Right atrium auricular region (tissue), 2 donors: ENCODE data around the gene SPATA19. TPM values are rescaled to one million over a fixed set of nuclear protein-coding genes. Genes with fewer than 3 reads are reported as not detected.
A peak's percentile ranks its signal among the peaks of the same experiment; 100 is the strongest.

Source experiments
- DNase-seq: peaks from one replicate; pipeline ENCODE4 v3.0.0-alpha.2; 2019; ENCODE audit warnings: low spot score
- H3K27ac ChIP-seq, 2 donors: fragments of 200-600 bp; sonication (generic); 1 replicate in 1 of 2; 2 replicates in 1 of 2; pipeline ENCODE4 v1.5.1; 2016 to 2019
- H3K27me3 ChIP-seq, 2 donors: fragments of 200-600 bp; sonication (generic); one replicate each; pipeline versions ENCODE4 v1.5.1 to v1.6.0; 2017 to 2019
- H3K36me3 ChIP-seq: fragments of 200-600 bp; sonication (generic); one replicate; pipeline ENCODE4 v1.5.1; 2016
- H3K4me1 ChIP-seq, 2 donors: fragments of 200-600 bp; sonication (generic); one replicate each; pipeline versions ENCODE4 v1.5.1 to v1.6.0; 2017 to 2019
- H3K4me3 ChIP-seq, 2 donors: fragments of 200-600 bp; sonication (generic); 1 replicate in 1 of 2; 2 replicates in 1 of 2; pipeline ENCODE4 v1.5.1; 2017 to 2019; ENCODE audit warnings: mild to moderate bottlenecking in 1 of 2, moderate library complexity in 1 of 2
- H3K9me3 ChIP-seq, 2 donors: fragments of 200-600 bp; sonication (generic); one replicate each; pipeline ENCODE4 v1.5.1; 2019
- total RNA-seq, 2 donors: library from RNA; depleted of rRNA; stranded (reverse); fragments of >200 nt; gene quantifications; one replicate each; pipeline ENCODE4 v1.1.0, GENCODE V29; 2016
- TF ChIP-seq, protein P1 (sequence below), 2 donors: fragments of 200-600 bp; sonication (generic); IDR thresholded peaks; one replicate each; pipeline ENCODE4 v1.5.1; 2019; ENCODE audit warnings: antibody characterized with exemption in 2 of 2

The SPATA19 gene
- total RNA-seq, 2 donors from 2014 or later, result not detected

DNA sequence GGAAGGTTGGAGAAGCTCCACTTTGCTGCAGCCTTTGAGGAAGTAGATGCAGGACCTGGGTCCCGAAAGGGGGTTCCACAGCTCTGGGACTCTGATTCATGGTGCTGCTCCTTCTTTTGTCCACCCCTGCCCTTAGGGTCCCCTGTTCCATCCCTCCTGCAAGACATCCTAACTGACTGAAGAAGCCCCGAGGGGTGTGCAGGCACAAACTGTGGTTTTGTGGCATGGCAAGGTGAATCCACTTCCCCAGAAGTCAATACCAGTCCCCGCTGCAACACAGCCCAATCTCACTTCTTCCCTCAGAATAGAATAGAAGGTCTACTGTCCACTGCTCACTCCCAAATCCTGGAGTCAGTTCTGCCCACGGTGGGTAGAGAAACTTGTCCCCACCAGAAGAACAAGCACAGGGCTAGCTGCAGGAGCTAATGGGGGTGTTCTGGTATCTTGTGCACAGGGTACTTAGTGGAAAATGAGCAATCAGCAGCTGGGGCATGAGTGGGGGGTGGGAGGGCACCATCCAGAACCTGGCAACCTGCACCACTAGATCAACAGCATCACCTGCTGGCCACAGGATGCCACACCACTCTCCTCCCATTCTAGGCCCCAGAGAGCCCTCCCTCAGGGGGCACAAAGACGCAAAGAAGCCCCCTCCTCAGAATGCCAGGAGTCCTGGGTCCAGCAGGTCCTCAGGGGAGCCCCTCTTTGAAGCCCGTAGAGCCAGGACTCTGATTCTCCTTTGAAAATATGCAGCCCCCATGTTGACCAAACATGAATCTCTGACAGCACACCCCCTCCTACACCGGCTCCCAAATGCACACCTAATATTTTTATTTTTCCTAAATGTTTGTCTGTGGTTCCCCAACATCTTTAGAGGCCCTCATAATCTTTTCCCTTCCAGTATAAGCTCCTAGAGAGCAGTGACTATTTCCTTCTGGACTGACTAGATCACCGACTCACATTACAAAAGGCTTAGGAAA, 14.1 kb downstream of the SPATA19 start:
- Histone ChIP-seq H3K4me1 (no peaks in the 10 kb centered on the region), H3K36me3 (no peaks in the 10 kb centered on the region), H3K27ac (no peak overlapping the region), H3K4me3 (no peak overlapping the region), H3K9me3 (no peaks in the 10 kb centered on the region), H3K27me3 (no peaks in the 10 kb centered on the region)
- no peak for DNase-seq
- TF ChIP-seq, protein P1, sequence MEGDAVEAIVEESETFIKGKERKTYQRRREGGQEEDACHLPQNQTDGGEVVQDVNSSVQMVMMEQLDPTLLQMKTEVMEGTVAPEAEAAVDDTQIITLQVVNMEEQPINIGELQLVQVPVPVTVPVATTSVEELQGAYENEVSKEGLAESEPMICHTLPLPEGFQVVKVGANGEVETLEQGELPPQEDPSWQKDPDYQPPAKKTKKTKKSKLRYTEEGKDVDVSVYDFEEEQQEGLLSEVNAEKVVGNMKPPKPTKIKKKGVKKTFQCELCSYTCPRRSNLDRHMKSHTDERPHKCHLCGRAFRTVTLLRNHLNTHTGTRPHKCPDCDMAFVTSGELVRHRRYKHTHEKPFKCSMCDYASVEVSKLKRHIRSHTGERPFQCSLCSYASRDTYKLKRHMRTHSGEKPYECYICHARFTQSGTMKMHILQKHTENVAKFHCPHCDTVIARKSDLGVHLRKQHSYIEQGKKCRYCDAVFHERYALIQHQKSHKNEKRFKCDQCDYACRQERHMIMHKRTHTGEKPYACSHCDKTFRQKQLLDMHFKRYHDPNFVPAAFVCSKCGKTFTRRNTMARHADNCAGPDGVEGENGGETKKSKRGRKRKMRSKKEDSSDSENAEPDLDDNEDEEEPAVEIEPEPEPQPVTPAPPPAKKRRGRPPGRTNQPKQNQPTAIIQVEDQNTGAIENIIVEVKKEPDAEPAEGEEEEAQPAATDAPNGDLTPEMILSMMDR (IDR thresholded peaks at IDR 0.05), result peak in 1 of 2 donors; percentile 50

DNA sequence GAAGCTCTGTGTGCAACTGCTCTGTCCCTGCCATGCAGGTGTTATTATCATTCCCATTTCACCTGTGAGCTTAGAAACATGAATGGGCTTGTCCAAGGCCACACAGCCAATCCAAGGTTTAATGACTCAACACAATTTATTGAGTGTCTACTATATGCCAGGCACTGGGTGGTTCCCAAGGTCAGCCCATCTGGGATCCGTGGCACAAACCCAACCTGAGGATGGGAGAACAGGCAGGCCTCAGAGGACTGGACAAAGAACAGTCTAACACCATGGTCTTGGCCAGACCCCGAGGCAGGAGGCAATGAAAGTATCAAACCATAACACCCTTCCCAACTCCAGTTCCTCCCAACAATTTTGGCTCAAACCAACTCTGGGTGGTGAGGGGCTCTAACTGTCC, 15.7 kb downstream of the SPATA19 start:
- Histone ChIP-seq H3K4me3 (no peak overlapping the region), H3K27ac (no peak overlapping the region), H3K9me3 (no peaks in the 10 kb centered on the region), H3K27me3 (no peaks in the 10 kb centered on the region), H3K4me1 (no peaks in the 10 kb centered on the region), H3K36me3 (no peaks in the 10 kb centered on the region)
- no peak for DNase-seq
- TF ChIP-seq, protein P1 (IDR thresholded peaks at IDR 0.05), result no peak

DNA sequence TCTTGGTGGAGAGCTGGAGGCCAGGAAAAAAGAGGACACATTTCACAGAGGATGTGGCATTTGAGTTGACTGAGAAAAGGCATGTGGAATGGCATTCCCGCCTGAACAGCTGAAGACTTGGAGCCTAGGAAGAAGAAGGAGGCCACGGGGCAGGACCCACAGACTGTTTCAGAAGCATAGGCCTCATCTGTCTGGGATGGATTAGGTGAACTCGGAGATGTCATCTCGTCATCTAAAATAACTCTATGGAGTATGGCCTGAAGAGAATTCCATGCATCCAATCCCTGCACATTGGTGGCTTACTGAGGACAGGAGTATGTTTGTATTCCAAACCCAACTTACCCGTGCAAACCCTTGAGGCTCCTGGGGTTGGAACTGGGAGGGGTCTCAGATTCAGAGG, 16.4 kb downstream of the SPATA19 start:
- no peaks in the 10 kb centered on the region for H3K27me3 ChIP-seq
- no peak overlapping the region for H3K4me3 ChIP-seq
- no peaks in the 10 kb centered on the region for H3K36me3 ChIP-seq
- no peak for DNase-seq
- H3K27ac ChIP-seq, result no peak overlapping the region
- no peaks in the 10 kb centered on the region for H3K4me1 ChIP-seq
- TF ChIP-seq, protein P1 (IDR thresholded peaks at IDR 0.05), result no peak
- H3K9me3 ChIP-seq, result no peaks in the 10 kb centered on the region

DNA sequence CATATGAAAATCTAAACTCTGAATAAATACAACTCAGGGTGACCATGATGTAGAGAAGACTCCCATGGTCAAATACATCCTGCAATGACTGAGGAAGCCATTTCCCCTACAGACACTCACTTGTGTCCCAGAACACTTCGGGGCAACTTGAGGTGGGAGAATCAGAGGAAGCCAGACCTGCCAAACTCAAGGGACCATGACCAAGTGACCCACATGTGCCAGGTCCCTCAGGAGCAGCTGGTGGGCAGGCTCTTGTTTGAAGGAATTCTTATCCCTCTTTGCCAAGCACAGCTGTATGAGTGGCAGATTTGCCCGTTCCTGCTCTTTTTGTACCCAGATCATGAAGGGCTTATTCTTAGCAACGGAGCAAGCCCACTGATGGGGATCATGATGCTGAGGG, 17.8 kb downstream of the SPATA19 start:
- Histone ChIP-seq H3K9me3 (no peaks in the 10 kb centered on the region), H3K4me1 (no peaks in the 10 kb centered on the region), H3K36me3 (no peaks in the 10 kb centered on the region), H3K27me3 (no peaks in the 10 kb centered on the region), H3K4me3 (no peak overlapping the region), H3K27ac (no peak overlapping the region)
- TF ChIP-seq, protein P1 (IDR thresholded peaks at IDR 0.05), result no peak
- no peak for DNase-seq

DNA sequence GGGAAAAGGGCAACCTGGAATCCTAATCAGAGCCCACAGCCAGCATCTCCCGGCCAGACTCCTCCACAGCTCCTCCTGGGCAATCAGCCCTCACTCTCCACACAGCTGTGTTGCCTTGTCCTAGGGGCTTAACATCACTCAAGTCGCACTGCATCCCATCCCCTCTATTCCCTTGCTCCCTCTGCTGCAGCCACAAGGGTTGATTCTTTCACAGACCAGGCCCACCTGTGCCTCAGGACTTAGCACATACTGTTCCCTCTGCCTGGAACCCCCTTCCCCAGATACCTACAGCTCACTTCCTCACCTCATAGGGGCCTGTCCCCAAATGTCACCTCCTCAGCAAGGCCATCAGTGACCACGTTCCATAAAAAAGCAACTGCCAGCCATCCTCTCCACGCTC, 18.4 kb downstream of the SPATA19 start:
- no peaks in the 10 kb centered on the region for H3K9me3 ChIP-seq
- H3K4me3 ChIP-seq, result no peak overlapping the region
- no peaks in the 10 kb centered on the region for H3K27me3 ChIP-seq
- DNase-seq, result no peak
- TF ChIP-seq, protein P1 (IDR thresholded peaks at IDR 0.05), result no peak
- no peak overlapping the region for H3K27ac ChIP-seq
- no peaks in the 10 kb centered on the region for H3K36me3 ChIP-seq
- H3K4me1 ChIP-seq, result no peaks in the 10 kb centered on the region
